Thyroid gland (tissue), 4 donors: ENCODE data around the gene PTPRN2.

Experiments used
- POLR2A ChIP-seq, 2 donors: fragments of 450-650 bp; IDR thresholded peaks; one replicate each; pipeline ENCODE4 v1.6.1; 2017; ENCODE audit warnings: antibody characterized with exemption in 2 of 2, mild to moderate bottlenecking in 2 of 2, moderate library complexity in 1 of 2
- TF ChIP-seq, protein P1 (sequence below), 6 experiments: fragments of 200-600 bp in 3 of 6; fragments of 450-650 bp in 3 of 6; sonication (generic) in 3 of 6; IDR thresholded peaks; one replicate each; pipeline ENCODE4 v1.5.1; 2016 to 2019; ENCODE audit warnings: antibody characterized with exemption in 6 of 6, mild to moderate bottlenecking in 2 of 6, inconsistent platforms in 1 of 6, moderate library complexity in 1 of 6

DNA sequence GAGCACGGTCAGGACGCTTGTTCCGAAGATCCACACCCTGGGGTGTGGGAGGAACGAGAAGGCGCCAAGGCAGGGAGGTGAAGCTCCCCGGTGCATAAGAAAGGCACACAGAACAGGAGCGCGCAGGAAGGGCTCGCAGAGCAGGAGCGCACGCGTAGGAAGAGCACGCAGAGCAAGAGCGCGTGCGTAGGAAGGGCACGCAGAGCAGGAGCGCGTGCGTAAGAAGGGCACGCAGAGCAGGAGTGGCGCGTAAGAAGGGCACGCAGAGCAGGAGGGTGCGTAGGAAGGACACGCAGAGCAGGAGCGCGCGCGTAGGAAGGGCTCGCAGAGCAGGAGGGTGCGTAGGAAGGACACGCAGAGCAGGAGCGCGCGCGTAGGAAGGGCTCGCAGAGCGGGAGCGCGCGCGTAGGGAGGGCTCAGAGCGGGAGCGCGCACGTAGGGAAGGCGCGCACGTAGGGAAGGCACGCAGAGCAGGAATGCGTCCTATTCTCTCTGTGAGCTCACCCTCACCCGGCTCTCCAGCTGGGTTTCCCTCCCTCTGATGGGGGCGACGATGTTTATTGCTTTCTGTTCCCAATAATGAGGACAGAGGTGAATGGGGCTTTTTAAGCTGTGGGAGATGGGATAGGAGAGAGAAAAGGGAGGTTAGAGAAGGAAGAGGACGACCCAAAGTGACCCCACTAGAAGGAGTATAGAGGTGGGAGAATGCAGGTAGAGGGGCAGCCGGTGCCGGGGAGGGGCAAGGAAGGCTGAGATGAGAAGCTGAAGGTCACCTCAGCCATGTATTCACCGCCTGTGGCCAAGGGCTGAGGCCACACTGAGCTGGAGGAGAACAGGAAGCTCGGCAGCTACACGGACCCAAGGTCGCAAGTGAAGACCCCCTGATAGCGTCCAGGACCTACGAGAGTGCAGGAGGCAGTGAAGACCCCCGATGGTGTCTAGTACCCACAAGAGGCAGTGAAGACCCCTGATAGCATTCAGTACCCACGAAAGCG is 423.2 kb downstream of the PTPRN2 start:
- TF ChIP-seq POLR2A (IDR thresholded peaks at IDR 0.05): no peak
- TF ChIP-seq, protein P1, sequence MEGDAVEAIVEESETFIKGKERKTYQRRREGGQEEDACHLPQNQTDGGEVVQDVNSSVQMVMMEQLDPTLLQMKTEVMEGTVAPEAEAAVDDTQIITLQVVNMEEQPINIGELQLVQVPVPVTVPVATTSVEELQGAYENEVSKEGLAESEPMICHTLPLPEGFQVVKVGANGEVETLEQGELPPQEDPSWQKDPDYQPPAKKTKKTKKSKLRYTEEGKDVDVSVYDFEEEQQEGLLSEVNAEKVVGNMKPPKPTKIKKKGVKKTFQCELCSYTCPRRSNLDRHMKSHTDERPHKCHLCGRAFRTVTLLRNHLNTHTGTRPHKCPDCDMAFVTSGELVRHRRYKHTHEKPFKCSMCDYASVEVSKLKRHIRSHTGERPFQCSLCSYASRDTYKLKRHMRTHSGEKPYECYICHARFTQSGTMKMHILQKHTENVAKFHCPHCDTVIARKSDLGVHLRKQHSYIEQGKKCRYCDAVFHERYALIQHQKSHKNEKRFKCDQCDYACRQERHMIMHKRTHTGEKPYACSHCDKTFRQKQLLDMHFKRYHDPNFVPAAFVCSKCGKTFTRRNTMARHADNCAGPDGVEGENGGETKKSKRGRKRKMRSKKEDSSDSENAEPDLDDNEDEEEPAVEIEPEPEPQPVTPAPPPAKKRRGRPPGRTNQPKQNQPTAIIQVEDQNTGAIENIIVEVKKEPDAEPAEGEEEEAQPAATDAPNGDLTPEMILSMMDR (IDR thresholded peaks at IDR 0.05): no peak
